Stimulated activated CD4-positive, alpha-beta T cell treated with anti-CD3 and anti-CD28 coated beads, Interleukin-4, amount 100 ng/mL, for 1 hour (primary cell): ENCODE measurements around the gene SUGCT.
"Not testable (repeated sequence)": the region's sequence is repeated elsewhere in the genome, so short reads cannot be mapped to it uniquely, and the experiment has no call there.

Source experiments
- DNase-seq: peaks from one replicate; pipeline ENCODE4 v3.0.0-alpha.2; 2020

Gene SUGCT

GRCh38 chr7:40644454-40645188, 509.8 kb downstream of the SUGCT start:
- DNase-seq = no peak

DNA sequence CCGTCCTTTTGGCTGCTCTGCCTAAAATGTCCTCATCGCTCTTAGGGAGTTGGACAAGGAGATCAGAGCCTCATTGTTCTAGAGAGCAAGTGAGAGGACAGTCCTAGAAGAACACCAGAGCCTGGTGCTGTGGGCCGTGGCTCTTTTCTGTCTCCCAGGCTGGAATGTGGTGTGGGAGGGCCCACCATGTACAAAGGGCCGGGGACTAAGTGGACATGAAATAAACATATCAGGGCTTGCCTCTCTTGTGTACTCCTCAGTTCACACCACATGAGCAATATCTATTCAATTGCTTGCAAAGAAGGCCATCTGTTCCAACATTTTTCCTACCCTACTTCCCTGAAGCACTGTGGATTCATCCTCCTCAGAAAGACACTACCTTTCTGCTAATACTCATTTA, 510.4 kb downstream of the SUGCT start:
- no peak for DNase-seq

GRCh38 chr7:40646717-40647116, 511.9 kb downstream of the SUGCT start:
- no peak for DNase-seq

DNA sequence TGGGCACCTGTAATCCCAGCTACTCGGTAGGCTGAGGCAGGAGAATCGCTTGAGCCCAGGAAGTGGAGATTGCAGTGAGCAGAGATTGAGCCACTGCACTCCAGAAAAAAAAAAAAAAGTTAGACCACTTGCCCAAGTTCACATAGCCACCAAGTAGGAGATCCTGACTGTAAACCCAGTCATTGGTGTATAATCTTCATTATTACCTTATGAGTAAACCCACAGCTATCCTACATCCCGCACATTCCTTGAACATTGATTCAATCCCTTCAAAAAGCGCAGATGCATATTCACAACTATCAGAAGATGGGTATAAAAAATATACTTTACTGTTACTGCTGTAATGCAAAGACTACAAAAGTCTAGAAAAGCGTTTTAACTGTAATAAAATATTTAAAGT, 512.9 kb downstream of the SUGCT start:
- DNase-seq = no peak

- DNase-seq = no peak
Measured at GRCh38 chr7:40649247-40649646, 514.4 kb downstream of the SUGCT start.

DNA sequence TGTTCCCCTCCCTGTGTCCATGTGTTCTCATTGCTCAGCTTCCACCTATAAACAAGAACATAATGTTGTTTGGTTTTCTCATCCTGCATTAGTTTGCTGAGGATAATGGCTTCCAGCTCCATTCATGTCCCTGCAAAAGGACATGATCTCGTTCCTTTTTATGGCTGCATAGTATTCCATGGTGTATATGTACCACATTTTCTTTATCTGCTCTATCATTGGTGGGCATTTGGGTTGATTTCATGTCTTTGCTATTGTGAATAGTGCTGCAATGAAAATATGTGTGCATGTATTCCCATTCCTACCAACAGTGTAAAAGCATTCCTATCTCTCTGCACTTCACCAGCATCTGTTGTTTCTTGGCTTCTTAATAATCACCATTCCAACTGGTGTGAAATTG, 516.1 kb downstream of the SUGCT start:
- not testable (repeated sequence) for DNase-seq

- no peak for DNase-seq
Measured at GRCh38 chr7:40654171-40654570, 519.4 kb downstream of the SUGCT start.

DNA sequence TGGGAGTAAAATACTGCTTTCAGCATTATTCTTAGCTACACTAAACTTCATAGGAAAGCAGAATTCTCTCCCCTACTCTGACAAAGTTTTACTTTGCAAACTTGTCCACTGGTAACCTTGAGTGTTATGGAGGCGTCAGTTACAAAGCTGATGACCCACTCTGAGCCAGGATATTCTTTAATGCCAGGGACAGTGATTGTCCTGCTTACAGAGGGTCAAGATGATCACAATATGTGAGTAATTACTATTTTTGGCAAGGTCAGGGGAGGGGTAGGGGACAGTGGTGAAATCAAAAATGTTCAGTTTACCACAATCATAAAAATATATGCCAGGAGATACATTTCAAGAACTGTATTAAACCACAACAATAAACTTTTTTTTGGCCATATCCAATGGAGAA, 520.6 kb downstream of the SUGCT start:
- DNase-seq = no peak

GRCh38 chr7:40656349-40656748, 521.5 kb downstream of the SUGCT start:
- DNase-seq = no peak

DNA sequence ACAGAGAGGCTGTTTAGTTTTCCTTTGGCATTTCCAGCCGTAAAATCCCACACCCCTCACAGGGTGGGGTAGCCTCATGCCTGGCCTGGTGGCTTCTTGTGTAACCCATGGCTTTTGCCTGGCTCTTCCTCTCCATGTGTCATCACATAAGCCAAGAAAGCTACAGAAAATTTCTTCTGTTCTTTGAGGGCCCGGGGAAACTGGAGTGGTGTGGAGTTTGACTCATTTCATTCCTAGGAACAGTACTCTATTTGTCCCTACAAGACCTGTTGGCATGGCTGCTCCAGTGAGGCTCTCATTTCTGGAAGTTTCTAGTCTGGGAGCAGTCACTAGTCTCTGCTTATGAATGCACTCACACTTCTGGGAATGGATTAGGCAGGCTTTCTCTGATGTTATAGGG, 523.9 kb downstream of the SUGCT start:
- DNase-seq = no peak

- no peak for DNase-seq
Measured at GRCh38 chr7:40659231-40659630, 524.4 kb downstream of the SUGCT start.

DNA sequence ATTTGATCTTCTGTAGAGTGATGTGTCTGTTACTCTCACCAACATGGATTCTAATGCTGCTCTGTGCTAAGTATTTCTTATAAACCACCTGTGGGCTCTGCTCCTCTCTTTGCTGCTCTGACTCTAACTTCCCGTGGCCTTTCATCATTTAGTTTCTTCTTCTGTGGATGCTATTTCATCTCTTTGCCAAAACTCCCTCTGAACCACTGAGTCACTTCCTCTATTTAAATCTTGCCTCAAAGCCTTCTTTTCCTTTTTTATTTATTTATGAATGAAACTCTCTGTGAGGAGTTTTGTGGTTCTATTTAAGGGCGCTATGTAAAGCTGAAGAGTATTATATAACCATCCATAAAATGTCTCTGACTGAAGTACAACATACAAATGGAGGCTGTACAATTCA, 538.5 kb downstream of the SUGCT start:
- no peak for DNase-seq

DNA sequence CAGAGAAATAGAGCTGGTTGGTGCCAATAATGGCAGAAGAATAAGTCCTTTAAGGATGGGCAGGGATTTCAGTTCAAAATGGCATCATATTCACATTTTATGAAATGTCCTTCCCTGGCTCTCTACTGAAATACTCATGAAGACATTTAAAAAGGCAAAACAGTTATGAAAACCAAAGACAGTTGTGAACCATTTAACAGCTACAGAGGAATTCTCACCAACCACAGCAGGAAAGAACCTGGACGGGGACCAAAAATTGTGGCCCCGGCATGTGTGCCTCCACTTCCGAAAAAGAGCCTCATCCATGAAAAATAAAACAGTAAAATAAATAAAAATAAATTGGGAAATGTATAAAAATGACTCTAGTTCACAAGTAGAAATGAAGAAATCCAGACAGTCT, 539.5 kb downstream of the SUGCT start:
- DNase-seq = no peak

GRCh38 chr7:40675741-40676140, 540.9 kb downstream of the SUGCT start:
- no peak for DNase-seq

GRCh38 chr7:40676221-40676620, 541.4 kb downstream of the SUGCT start:
- DNase-seq = no peak

GRCh38 chr7:40680657-40681056, 545.9 kb downstream of the SUGCT start:
- no peak for DNase-seq

- no peak for DNase-seq
Measured at GRCh38 chr7:40682696-40683095, 547.9 kb downstream of the SUGCT start.

GRCh38 chr7:40694026-40694809, 559.4 kb downstream of the SUGCT start:
- DNase-seq = no peak

- DNase-seq = no peak
Measured at GRCh38 chr7:40694991-40695390, 560.2 kb downstream of the SUGCT start.

- DNase-seq = no peak
Measured at GRCh38 chr7:40697653-40698052, 562.8 kb downstream of the SUGCT start.

GRCh38 chr7:40698214-40698920, 563.6 kb downstream of the SUGCT start:
- DNase-seq = no peak

GRCh38 chr7:40698921-40699260, 564.1 kb downstream of the SUGCT start:
- DNase-seq = no peak

DNA sequence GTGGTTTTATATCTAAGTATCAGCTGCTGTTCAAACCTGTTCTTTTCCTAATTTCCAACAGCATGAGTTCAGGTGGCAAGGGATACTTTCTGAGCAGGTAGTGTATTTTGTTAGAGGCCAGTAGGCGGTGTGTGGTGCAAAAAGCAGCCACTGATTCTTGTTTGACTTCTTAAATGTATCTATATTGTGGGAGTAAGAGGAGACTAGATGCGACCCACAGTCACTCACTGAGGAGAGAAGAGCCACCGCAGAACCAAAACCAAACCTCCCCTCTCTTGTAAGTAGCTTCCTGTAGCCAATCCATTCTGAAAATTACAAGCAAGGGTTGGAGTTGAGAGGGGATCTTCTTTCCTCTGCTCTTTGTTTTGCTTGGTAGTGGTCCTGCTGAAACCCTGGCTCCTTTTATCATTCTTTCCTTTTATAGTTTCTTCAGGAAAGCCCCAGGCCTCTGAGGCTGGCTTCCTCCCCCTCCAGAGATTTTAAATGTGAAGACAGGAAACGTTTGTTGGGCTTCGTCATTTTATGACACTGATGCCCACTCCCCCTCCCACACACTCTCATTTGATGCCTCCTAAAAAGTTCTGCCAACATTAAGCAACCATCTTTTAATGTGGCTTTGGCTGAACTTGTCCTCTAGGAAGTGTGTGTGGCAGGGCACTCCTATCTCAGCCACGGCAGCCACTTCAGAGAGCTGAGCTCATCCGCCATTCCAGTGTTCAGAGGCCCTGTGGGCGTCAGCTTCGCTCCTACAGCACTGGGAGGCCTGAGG, 566.0 kb downstream of the SUGCT start:
- DNase-seq = no peak
